GM23338 (cell line): Measurements from ENCODE around the gene PLXNA2.

Experiments used
- CREB1 ChIP-seq: fragments of 250-450 bp; sonication (Bioruptor Pico); IDR thresholded peaks from 2 replicates; pipeline ENCODE4 v1.5.0; 2020; ENCODE audit warnings: low read depth, mild to moderate bottlenecking, moderate library complexity
- CTCF ChIP-seq, 2 experiments: fragments of 200-600 bp in 1 of 2; sonication (generic) in 1 of 2; conservative IDR thresholded peaks; 2 replicates each; pipeline versions ENCODE4 v1.5.1 to v1.6.1; 2016 to 2017; ENCODE audit warnings: antibody characterized with exemption in 2 of 2, low read depth in 2 of 2, mild to moderate bottlenecking in 2 of 2, moderate library complexity in 1 of 2

GRCh38 chr1:208089761-208090370 is 154.3 kb downstream of the PLXNA2 start:
- no peak for TF ChIP-seq CREB1
- no peak for TF ChIP-seq CTCF (conservative IDR thresholded peaks at IDR 0.05; ENCODE audit: low read depth in 2 of 2)
